Right atrium auricular region (tissue), 2 donors: Measurements from ENCODE around the gene C9orf57. TPM values are rescaled to one million over a fixed set of nuclear protein-coding genes. Genes with fewer than 3 reads are reported as not detected.
A peak's percentile ranks its signal among the peaks of the same experiment; 100 is the strongest.

Experiments used
- DNase-seq: peaks from one replicate; pipeline ENCODE4 v3.0.0-alpha.2; 2019; ENCODE audit warnings: low spot score
- H3K27ac ChIP-seq, 2 donors: fragments of 200-600 bp; sonication (generic); 1 replicate in 1 of 2; 2 replicates in 1 of 2; pipeline ENCODE4 v1.5.1; 2016 to 2019
- H3K27me3 ChIP-seq, 2 donors: fragments of 200-600 bp; sonication (generic); one replicate each; pipeline versions ENCODE4 v1.5.1 to v1.6.0; 2017 to 2019
- H3K36me3 ChIP-seq: fragments of 200-600 bp; sonication (generic); one replicate; pipeline ENCODE4 v1.5.1; 2016
- H3K4me1 ChIP-seq, 2 donors: fragments of 200-600 bp; sonication (generic); one replicate each; pipeline versions ENCODE4 v1.5.1 to v1.6.0; 2017 to 2019
- H3K4me3 ChIP-seq, 2 donors: fragments of 200-600 bp; sonication (generic); 1 replicate in 1 of 2; 2 replicates in 1 of 2; pipeline ENCODE4 v1.5.1; 2017 to 2019; ENCODE audit warnings: mild to moderate bottlenecking in 1 of 2, moderate library complexity in 1 of 2
- H3K9me3 ChIP-seq, 2 donors: fragments of 200-600 bp; sonication (generic); one replicate each; pipeline ENCODE4 v1.5.1; 2019
- total RNA-seq, 2 donors: library from RNA; depleted of rRNA; stranded (reverse); fragments of >200 nt; gene quantifications; one replicate each; pipeline ENCODE4 v1.1.0, GENCODE V29; 2016
- TF ChIP-seq, protein P1 (sequence below), 2 donors: fragments of 200-600 bp; sonication (generic); IDR thresholded peaks; one replicate each; pipeline ENCODE4 v1.5.1; 2019; ENCODE audit warnings: antibody characterized with exemption in 2 of 2

The C9orf57 gene
- total RNA-seq, 2 donors from 2014 or later: not detected

- no peak overlapping the region for H3K27ac ChIP-seq
- H3K4me3 ChIP-seq: no peak overlapping the region
- TF ChIP-seq, protein P1, sequence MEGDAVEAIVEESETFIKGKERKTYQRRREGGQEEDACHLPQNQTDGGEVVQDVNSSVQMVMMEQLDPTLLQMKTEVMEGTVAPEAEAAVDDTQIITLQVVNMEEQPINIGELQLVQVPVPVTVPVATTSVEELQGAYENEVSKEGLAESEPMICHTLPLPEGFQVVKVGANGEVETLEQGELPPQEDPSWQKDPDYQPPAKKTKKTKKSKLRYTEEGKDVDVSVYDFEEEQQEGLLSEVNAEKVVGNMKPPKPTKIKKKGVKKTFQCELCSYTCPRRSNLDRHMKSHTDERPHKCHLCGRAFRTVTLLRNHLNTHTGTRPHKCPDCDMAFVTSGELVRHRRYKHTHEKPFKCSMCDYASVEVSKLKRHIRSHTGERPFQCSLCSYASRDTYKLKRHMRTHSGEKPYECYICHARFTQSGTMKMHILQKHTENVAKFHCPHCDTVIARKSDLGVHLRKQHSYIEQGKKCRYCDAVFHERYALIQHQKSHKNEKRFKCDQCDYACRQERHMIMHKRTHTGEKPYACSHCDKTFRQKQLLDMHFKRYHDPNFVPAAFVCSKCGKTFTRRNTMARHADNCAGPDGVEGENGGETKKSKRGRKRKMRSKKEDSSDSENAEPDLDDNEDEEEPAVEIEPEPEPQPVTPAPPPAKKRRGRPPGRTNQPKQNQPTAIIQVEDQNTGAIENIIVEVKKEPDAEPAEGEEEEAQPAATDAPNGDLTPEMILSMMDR (IDR thresholded peaks at IDR 0.05): no peak
- no peaks in the 10 kb centered on the region for H3K4me1 ChIP-seq
- no peaks in the 10 kb centered on the region for H3K9me3 ChIP-seq
- H3K36me3 ChIP-seq: no peaks in the 10 kb centered on the region
- DNase-seq: no peak
- no peaks in the 10 kb centered on the region for H3K27me3 ChIP-seq
Measured at GRCh38 chr9:72042928-72043327, 17.5 kb downstream of the C9orf57 start.

- no peaks in the 10 kb centered on the region for H3K36me3 ChIP-seq
- no peaks in the 10 kb centered on the region for H3K27me3 ChIP-seq
- no peak overlapping the region for H3K27ac ChIP-seq
- TF ChIP-seq, protein P1 (IDR thresholded peaks at IDR 0.05): no peak
- no peaks in the 10 kb centered on the region for H3K4me1 ChIP-seq
- H3K9me3 ChIP-seq: no peaks in the 10 kb centered on the region
- peak; percentile 62 for DNase-seq
- no peak overlapping the region for H3K4me3 ChIP-seq
Measured at GRCh38 chr9:72041775-72042194, 18.6 kb downstream of the C9orf57 start.

DNA sequence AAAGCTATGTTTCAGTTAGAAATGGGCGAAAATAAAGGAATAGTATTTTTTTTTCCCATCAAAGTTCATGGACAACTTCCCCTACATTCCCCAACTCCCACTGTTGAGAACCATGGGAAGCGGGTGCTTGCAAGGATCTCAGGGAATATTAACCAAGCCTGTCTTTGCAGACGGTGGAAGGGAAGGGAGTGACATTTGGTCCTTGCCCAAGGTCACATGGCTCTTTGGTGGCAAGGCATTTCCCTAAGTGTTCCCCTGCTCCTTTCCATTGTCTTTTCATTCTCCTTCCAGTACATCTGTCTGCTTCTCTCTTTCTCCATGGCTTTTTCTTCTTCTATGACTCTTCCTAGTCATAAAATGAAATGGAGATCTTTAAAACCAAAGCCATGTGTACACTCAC lies 19.0 kb downstream of the C9orf57 start:
- no peaks in the 10 kb centered on the region for H3K36me3 ChIP-seq
- H3K4me3 ChIP-seq: no peak overlapping the region
- no peaks in the 10 kb centered on the region for H3K9me3 ChIP-seq
- DNase-seq: no peak
- H3K27ac ChIP-seq: no peak overlapping the region
- H3K27me3 ChIP-seq: no peaks in the 10 kb centered on the region
- no peaks in the 10 kb centered on the region for H3K4me1 ChIP-seq
- TF ChIP-seq, protein P1 (IDR thresholded peaks at IDR 0.05): no peak

DNA sequence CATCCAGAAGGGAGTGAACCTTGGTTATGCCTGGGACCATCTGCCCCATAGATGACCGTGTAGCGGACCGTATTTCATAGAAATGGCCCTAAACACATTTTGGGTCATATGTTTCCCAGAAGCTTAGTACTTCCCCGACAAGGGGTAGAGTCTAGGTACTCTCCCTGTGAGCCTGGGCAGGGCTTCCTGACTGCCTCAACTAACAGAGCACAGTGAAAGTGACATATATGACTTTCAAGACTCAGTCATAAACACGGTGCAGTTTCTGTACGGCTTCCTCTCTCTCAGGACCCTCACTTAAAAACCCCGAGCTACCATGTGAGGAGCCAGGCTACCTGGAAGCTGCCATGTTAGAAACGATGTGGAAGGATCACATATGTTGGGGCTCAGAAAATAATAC lies 20.9 kb downstream of the C9orf57 start:
- Histone ChIP-seq H3K36me3 (no peaks in the 10 kb centered on the region), H3K9me3 (no peaks in the 10 kb centered on the region), H3K4me1 (no peaks in the 10 kb centered on the region), H3K4me3 (no peak overlapping the region), H3K27me3 (no peaks in the 10 kb centered on the region), H3K27ac (no peak overlapping the region)
- no peak for DNase-seq
- TF ChIP-seq, protein P1 (IDR thresholded peaks at IDR 0.05): no peak

GRCh38 chr9:72038890-72039410 lies 21.5 kb downstream of the C9orf57 start:
- Histone ChIP-seq H3K27ac (no peak overlapping the region), H3K4me3 (no peak overlapping the region), H3K9me3 (no peaks in the 10 kb centered on the region), H3K4me1 (no peaks in the 10 kb centered on the region), H3K36me3 (no peaks in the 10 kb centered on the region), H3K27me3 (no peaks in the 10 kb centered on the region)
- TF ChIP-seq, protein P1 (IDR thresholded peaks at IDR 0.05): peak; percentile 96 to 97
- peak; percentile 80 for DNase-seq

DNA sequence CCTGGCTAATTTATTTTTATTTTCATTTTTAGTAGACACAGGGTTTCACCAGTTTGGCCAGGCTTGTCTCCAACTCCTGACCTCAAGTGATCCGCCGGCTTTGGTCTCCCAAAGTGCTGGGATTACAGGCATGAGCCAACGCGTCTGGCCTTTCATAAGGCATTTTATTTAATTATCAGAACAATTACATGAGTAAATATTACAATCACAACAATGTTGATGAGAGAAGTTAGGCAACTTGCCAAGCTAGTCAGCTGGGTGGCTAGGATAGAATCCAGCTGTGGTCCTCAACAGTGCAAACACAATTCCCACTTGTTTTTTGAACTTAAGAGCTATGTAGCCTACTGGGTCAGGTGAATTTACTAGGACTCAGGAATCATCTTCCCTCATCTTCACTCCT lies 22.0 kb downstream of the C9orf57 start:
- H3K9me3 ChIP-seq: no peaks in the 10 kb centered on the region
- H3K4me3 ChIP-seq: no peak overlapping the region
- no peaks in the 10 kb centered on the region for H3K4me1 ChIP-seq
- DNase-seq: no peak
- H3K27ac ChIP-seq: no peak overlapping the region
- no peaks in the 10 kb centered on the region for H3K36me3 ChIP-seq
- no peaks in the 10 kb centered on the region for H3K27me3 ChIP-seq
- TF ChIP-seq, protein P1 (IDR thresholded peaks at IDR 0.05): no peak
